IMR-90 (cell line): ENCODE measurements around the gene MYO3B. TPM values are rescaled to one million over a fixed set of nuclear protein-coding genes. Genes with fewer than 3 reads are reported as not detected.

Source experiments
- ATAC-seq: fragments of 200-7000 bp; cut with Tn5 transposase; 2 replicates; pipeline ENCODE4 v1.9.1; 2020; ENCODE audit warnings: low read depth, mild to moderate bottlenecking, moderate library complexity
- BruUV-seq: library from RNA; stranded (reverse); fragments of 400-500 nt; replicated peaks from 2 replicates; lab custom pipeline; 2021; lab: Mats Ljungman, UMichigan
- CTCF ChIA-PET: fragments of 300-600 bp; formaldehyde crosslinking; extraction: SDS; loops from one replicate; lab custom pipeline; 2021; ENCODE audit warnings: antibody characterized with exemption; lab: Yijun Ruan, JAX
- POLR2A ChIA-PET: fragments of 300-600 bp; sonication (Branson Sonifier 250); formaldehyde crosslinking; loops from one replicate; lab custom pipeline; 2022; ENCODE audit warnings: antibody characterized with exemption; ENCODE audit not compliant: unreplicated experiment; lab: Charles Lee
- DNase-seq: peaks from one replicate; pipeline ENCODE4 v3.0.0; 2013
- H2AFZ ChIP-seq: replicated peaks from 2 replicates; pipeline ENCODE3; 2013; ENCODE audit warnings: low read length, mild to moderate bottlenecking; ENCODE audit not compliant: poor library complexity
- H2AK5ac ChIP-seq: 2 replicates; pipeline ENCODE4 v1.6.1; 2013; ENCODE audit warnings: low read depth, low read length, inconsistent platforms
- H2AK9ac ChIP-seq: replicated peaks from 2 replicates; pipeline ENCODE3; 2013; ENCODE audit warnings: mild to moderate bottlenecking, low read depth, low read length, moderate library complexity; ENCODE audit not compliant: poor library complexity
- H2BK120ac ChIP-seq: 2 replicates; pipeline ENCODE4 v1.6.1; 2013; ENCODE audit warnings: low read depth, low read length, inconsistent platforms
- H2BK15ac ChIP-seq: 3 replicates; pipeline ENCODE4 v1.6.1; 2013; ENCODE audit warnings: low read depth, low read length, inconsistent platforms
- H2BK20ac ChIP-seq: 2 replicates; pipeline ENCODE4 v1.6.1; 2013; ENCODE audit warnings: low read depth, mild to moderate bottlenecking, inconsistent platforms, low read length, moderate library complexity
- H2BK5ac ChIP-seq: 2 replicates; pipeline ENCODE4 v1.6.1; 2013; ENCODE audit warnings: mild to moderate bottlenecking, low read depth, low read length, inconsistent platforms; ENCODE audit not compliant: poor library complexity, severe bottlenecking
- H3K14ac ChIP-seq: replicated peaks from 2 replicates; pipeline ENCODE4 v1.6.1; 2013; ENCODE audit warnings: low read depth, low read length, inconsistent platforms
- H3K18ac ChIP-seq: 2 replicates; pipeline ENCODE4 v1.6.1; 2013; ENCODE audit warnings: low read depth, low read length, control low read depth
- H3K23ac ChIP-seq: 2 replicates; pipeline ENCODE4 v1.6.1; 2013; ENCODE audit warnings: low read depth, low read length, inconsistent platforms
- H3K27ac ChIP-seq: 2 replicates; pipeline ENCODE4 v1.5.1; 2013; ENCODE audit warnings: mild to moderate bottlenecking, control low read depth, low read length; ENCODE audit not compliant: insufficient read depth
- H3K27me3 ChIP-seq: 2 replicates; pipeline ENCODE4 v1.6.1; 2013; ENCODE audit warnings: low read length; ENCODE audit not compliant: control insufficient read depth, insufficient read depth
- H3K36me3 ChIP-seq: 2 replicates; pipeline ENCODE4 v1.6.1; 2013; ENCODE audit warnings: low read length, mixed read lengths; ENCODE audit not compliant: control insufficient read depth, insufficient read depth
- H3K4ac ChIP-seq: 2 replicates; pipeline ENCODE4 v1.6.1; 2013; ENCODE audit warnings: low read depth, low read length, inconsistent platforms
- H3K4me1 ChIP-seq: 2 replicates; pipeline ENCODE4 v1.6.1; 2013; ENCODE audit warnings: low read length, mixed read lengths; ENCODE audit not compliant: control insufficient read depth, insufficient read depth
- H3K4me2 ChIP-seq: 2 replicates; pipeline ENCODE4 v1.6.1; 2013; ENCODE audit warnings: low read depth, mild to moderate bottlenecking, control low read depth, low read length, moderate library complexity
- H3K4me3 ChIP-seq: 2 replicates; pipeline ENCODE4 v1.5.1; 2013; ENCODE audit warnings: low read depth, mild to moderate bottlenecking, control low read depth, low read length, moderate library complexity; ENCODE audit not compliant: insufficient read depth
- H3K56ac ChIP-seq: 2 replicates; pipeline ENCODE4 v1.6.1; 2013; ENCODE audit warnings: low read length, inconsistent platforms; ENCODE audit not compliant: insufficient read depth; ENCODE audit errors: extremely low read depth
- H3K79me1 ChIP-seq, 2 experiments: 2 replicates each; pipeline ENCODE4 v1.6.1; 2013; ENCODE audit warnings: low read length in 2 of 2, inconsistent platforms in 1 of 2, low read depth in 1 of 2
- H3K9ac ChIP-seq: 2 replicates; pipeline ENCODE4 v1.6.1; 2013; ENCODE audit warnings: low read depth, low read length, control low read depth
- H3K9me1 ChIP-seq: 2 replicates; pipeline ENCODE4 v1.6.1; 2013; ENCODE audit warnings: low read length, inconsistent platforms; ENCODE audit not compliant: insufficient read depth
- H3K9me3 ChIP-seq: 2 replicates; pipeline ENCODE4 v1.6.1; 2013; ENCODE audit warnings: low read length; ENCODE audit not compliant: control insufficient read depth, insufficient read depth
- H4K20me1 ChIP-seq: 2 replicates; pipeline ENCODE4 v1.6.1; 2013; ENCODE audit warnings: low read length, inconsistent platforms; ENCODE audit not compliant: insufficient read depth
- H4K5ac ChIP-seq: 2 replicates; pipeline ENCODE4 v1.6.1; 2013; ENCODE audit warnings: mild to moderate bottlenecking, low read depth, low read length, control low read depth
- H4K8ac ChIP-seq, 2 experiments: 2 replicates each; pipeline ENCODE4 v1.6.1; 2013; ENCODE audit warnings: low read depth in 2 of 2, low read length in 2 of 2, control low read depth in 1 of 2, inconsistent platforms in 1 of 2
- H4K91ac ChIP-seq: 2 replicates; pipeline ENCODE4 v1.6.1; 2013; ENCODE audit warnings: low read depth, low read length, inconsistent platforms; ENCODE audit not compliant: insufficient read depth
- BHLHE40 ChIP-seq: fragments of 150-350 bp; IDR thresholded peaks from 2 replicates; pipeline ENCODE4 v1.6.1; 2016; ENCODE audit warnings: mild to moderate bottlenecking, low read depth, low read length
- CEBPB ChIP-seq: IDR thresholded peaks from 2 replicates; pipeline ENCODE4 v1.6.1; 2012; ENCODE audit warnings: low read depth, low read length, improper control_type of control experiment
- CHD1 ChIP-seq: IDR thresholded peaks from 2 replicates; pipeline ENCODE4 v1.6.1; 2012; ENCODE audit warnings: low read depth, low read length, improper control_type of control experiment
- CTCF ChIP-seq: conservative IDR thresholded peaks from 2 replicates; pipeline ENCODE4 v1.5.1; 2012; ENCODE audit warnings: mild to moderate bottlenecking, low read depth, low read length, improper control_type of control experiment
- ELK1 ChIP-seq: fragments of 150-350 bp; IDR thresholded peaks from 2 replicates; pipeline ENCODE4 v1.6.1; 2016; ENCODE audit warnings: low read depth, mild to moderate bottlenecking, low read length, moderate library complexity, borderline replicate concordance
- FOS ChIP-seq: fragments of 150-350 bp; IDR thresholded peaks from 2 replicates; pipeline ENCODE4 v1.6.1; 2016; ENCODE audit warnings: low read depth, low read length
- MAFK ChIP-seq: IDR thresholded peaks from 2 replicates; pipeline ENCODE4 v1.6.1; 2012; ENCODE audit warnings: low read depth, low read length, improper control_type of control experiment
- MAZ ChIP-seq: IDR thresholded peaks from 2 replicates; pipeline ENCODE4 v1.6.1; 2012; ENCODE audit warnings: low read depth, mild to moderate bottlenecking, low read length, improper control_type of control experiment, moderate library complexity, borderline replicate concordance
- MXI1 ChIP-seq: IDR thresholded peaks from 2 replicates; pipeline ENCODE4 v1.6.1; 2012; ENCODE audit warnings: low read depth, mild to moderate bottlenecking, low read length, moderate library complexity, borderline replicate concordance
- NFE2L2 ChIP-seq: fragments of 150-350 bp; IDR thresholded peaks from 2 replicates; pipeline ENCODE4 v1.6.1; 2016; ENCODE audit warnings: low read depth, mild to moderate bottlenecking, low read length
- POLR2A ChIP-seq: IDR thresholded peaks from 2 replicates; pipeline ENCODE4 v1.6.1; 2012; ENCODE audit warnings: mild to moderate bottlenecking, low read depth, low read length
- RAD21 ChIP-seq: IDR thresholded peaks from 2 replicates; pipeline ENCODE4 v1.6.1; 2012; ENCODE audit warnings: low read length, improper control_type of control experiment
- RCOR1 ChIP-seq: IDR thresholded peaks from 2 replicates; pipeline ENCODE4 v1.6.1; 2012; ENCODE audit warnings: mild to moderate bottlenecking, low read length, improper control_type of control experiment; ENCODE audit not compliant: insufficient replicate concordance
- RFX5 ChIP-seq: IDR thresholded peaks from 2 replicates; pipeline ENCODE4 v1.8.0; 2012; ENCODE audit warnings: low read depth, mild to moderate bottlenecking, low read length, moderate library complexity
- SMC3 ChIP-seq: fragments of 150-350 bp; IDR thresholded peaks from 2 replicates; pipeline ENCODE4 v1.6.1; 2016; ENCODE audit warnings: low read depth, mild to moderate bottlenecking, antibody characterized with exemption, low read length, moderate library complexity
- WGBS, 2 experiments: methylation state at CpG; one replicate each; pipeline versions ENCODE4 v1.1.5 to v1.1.7; 2013; ENCODE audit warnings: missing lambda C conversion rate in 2 of 2; ENCODE audit not compliant: insufficient read length in 1 of 2; ENCODE audit errors: extremely low coverage in 2 of 2; 5-methylcytosine and 5-hydroxymethylcytosine counted together
- dilution Hi-C: fragments of 300-500 bp; cut with HindIII; formaldehyde crosslinking; loops from one replicate; pipeline ENCODE4 v1.14.3; 2018; ENCODE audit warnings: low sequenced_read_pairs; ENCODE audit not compliant: unreplicated experiment
- in situ Hi-C: fragments of 300-500 bp; cut with MboI; formaldehyde crosslinking; loops from 3 replicates; pipeline ENCODE4 v1.14.3; 2019; ENCODE audit warnings: low sequenced_read_pairs, inconsistent platforms, mixed read lengths
- intact Hi-C: fragments of 100-400 bp; cut with micrococcal nuclease; formaldehyde crosslinking; loops from 2 replicates; pipeline ENCODE4 v1.10.0; 2022
- polyA plus RNA-seq, 3 experiments: library from polyadenylated mRNA; depleted of rRNA; stranded (reverse); fragments of >200 nt; gene quantifications; 2 replicates each; pipeline ENCODE4 v1.2.3, GENCODE V29; 2012; ENCODE audit warnings: low replicate concordance in 1 of 3
- total RNA-seq: library from RNA; depleted of rRNA; stranded (reverse); fragments of >200 nt; gene quantifications from 2 replicates; pipeline ENCODE4 v1.2.3, GENCODE V29; 2012

Gene MYO3B
- total and polyA plus RNA-seq, 2 of the 4 experiments (the other 2 are of a cell fraction): 0.02 TPM; not detected in 1

- H3K14ac ChIP-seq: no peak overlapping the region
- no peaks in the 10 kb centered on the region for H3K27me3 ChIP-seq
- H2BK5ac ChIP-seq: no peak overlapping the region
- H3K4ac ChIP-seq: no peak overlapping the region
- H2AK5ac ChIP-seq: no peak overlapping the region
- no peak overlapping the region for H3K18ac ChIP-seq
- no peak overlapping the region for H2AFZ ChIP-seq
- ATAC-seq: no peak
- no peak overlapping the region for H3K4me3 ChIP-seq
- no peak overlapping the region for H3K4me2 ChIP-seq
- no peak overlapping the region for H3K9ac ChIP-seq
- DNase-seq: no peak
- H2AK9ac ChIP-seq: no peak overlapping the region
- no peak overlapping the region for H4K5ac ChIP-seq
- intact Hi-C loops: no loop called here
- CTCF ChIA-PET: no interaction called here
- no peak overlapping the region for H3K56ac ChIP-seq
- no peak overlapping the region for H2BK15ac ChIP-seq
- no peak overlapping the region for H3K23ac ChIP-seq
- dilution Hi-C loops: no loop called here
- TF ChIP-seq CHD1: no peak
- TF ChIP-seq POLR2A: no peak
- TF ChIP-seq CEBPB: no peak
- TF ChIP-seq RAD21: no peak
- no peak for TF ChIP-seq FOS
- TF ChIP-seq RCOR1: no peak
- no peak for TF ChIP-seq MAFK
- TF ChIP-seq BHLHE40: no peak
- TF ChIP-seq MXI1: no peak
- no peak for TF ChIP-seq RFX5
- no peak for TF ChIP-seq NFE2L2
- TF ChIP-seq MAZ: no peak
- TF ChIP-seq SMC3: no peak
- no peak for TF ChIP-seq CTCF
- TF ChIP-seq ELK1: no peak
- BruUV-seq: no TSS peak
- no peaks in the 10 kb centered on the region for H3K9me3 ChIP-seq
- H3K79me1 ChIP-seq: no peaks in the 10 kb centered on the region
- no peak overlapping the region for H2BK20ac ChIP-seq
- no peak overlapping the region for H2BK120ac ChIP-seq
- no peak overlapping the region for H4K91ac ChIP-seq
- POLR2A ChIA-PET: no interaction called here
- H3K9me1 ChIP-seq: no peaks in the 10 kb centered on the region
- no peak overlapping the region for H4K8ac ChIP-seq
- 100% methylated on average over 1 of the region's 1 CpG; no CpG with 5 or more reads in 1 of the 2 experiments for WGBS, 2 experiments
- H4K20me1 ChIP-seq: no peaks in the 10 kb centered on the region
- H3K4me1 ChIP-seq: no peaks in the 10 kb centered on the region
- in situ Hi-C loops: no loop called here
- no peaks in the 10 kb centered on the region for H3K36me3 ChIP-seq
- no peak overlapping the region for H3K27ac ChIP-seq
These were observed 106.3 kb downstream of the MYO3B start for GRCh38 chr2:170284205-170284604.
